Measurements from ENCODE around the gene CCK.

Gene CCK

DNA sequence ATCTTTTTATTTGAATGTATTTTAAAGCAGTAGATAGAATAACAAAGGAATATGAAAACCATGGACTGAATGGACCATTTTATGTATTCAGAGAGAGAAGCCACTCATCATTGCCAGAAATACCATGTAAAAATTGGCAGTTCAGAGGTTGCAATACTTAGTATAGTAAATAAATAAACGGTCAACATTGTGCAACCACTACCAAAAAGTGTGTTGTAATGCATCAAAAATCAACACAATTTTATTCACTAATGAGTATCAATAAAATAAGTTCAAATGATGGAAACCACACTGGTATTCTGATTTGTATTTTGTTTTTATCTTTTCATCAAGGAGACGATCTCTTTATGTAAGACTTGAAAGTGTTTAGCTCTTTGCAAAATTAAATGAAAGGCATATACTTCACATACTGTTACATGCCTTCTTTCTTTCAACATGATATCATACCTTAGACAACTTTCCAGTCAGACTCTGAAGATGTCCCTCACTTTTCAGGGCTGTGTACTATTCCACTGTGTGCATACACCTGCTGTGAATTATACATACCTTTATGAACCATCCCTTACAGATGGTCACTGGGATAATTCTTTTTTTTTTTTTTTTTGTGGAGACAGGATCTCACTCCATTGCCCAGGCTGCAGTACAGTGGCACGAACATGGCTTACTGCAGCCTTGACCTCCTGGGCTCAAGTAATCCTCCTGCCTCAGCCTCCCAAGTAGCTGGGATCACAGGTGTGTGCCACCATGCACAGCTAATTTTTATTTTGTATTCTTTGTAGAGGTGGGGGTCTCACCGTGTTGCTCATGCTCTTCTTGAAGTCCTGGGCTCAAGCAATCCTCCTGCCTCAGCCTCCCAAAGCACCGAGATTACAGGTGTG lies 40.3 kb downstream of the CCK start:
- no peak for DNase-seq (ENCODE audit: low read depth in 2 of 2)

DNA sequence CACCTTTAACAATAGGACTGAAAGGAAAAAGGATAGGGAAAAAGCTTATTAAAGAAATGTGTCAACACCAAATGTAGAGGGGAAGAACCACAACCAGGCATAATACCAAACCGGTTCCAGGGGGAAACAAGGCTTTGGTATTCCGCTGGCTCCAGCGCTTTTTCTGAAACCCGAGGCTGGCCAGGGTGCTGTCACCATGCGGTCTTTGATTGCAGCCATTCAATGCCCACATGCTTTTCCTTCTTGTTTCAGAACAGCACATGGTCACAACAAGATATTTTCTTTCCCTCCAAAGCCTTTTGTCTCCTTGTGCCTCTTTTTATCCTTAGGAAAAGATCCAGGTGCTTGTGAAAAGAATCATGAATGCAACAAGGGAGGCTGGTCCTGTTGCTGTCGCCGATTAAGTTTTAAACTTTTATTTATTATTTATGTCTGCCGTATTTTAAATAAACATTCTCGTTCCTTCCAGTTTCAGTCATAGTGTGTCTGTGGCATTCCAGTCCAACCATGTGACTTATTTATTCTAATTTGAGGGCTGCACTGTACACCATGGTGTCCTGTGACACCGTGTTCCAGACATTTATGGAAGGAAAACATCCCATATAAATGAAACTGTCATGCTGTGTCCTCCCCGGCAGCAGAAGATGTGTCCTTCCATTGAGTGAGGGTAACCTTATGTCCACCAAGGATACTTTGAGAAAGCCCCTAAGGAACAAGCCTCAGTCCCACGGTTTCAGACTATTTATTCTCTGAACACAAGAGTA lies 41.1 kb downstream of the CCK start:
- no peak for DNase-seq (ENCODE audit: low read depth in 2 of 2)

DNA sequence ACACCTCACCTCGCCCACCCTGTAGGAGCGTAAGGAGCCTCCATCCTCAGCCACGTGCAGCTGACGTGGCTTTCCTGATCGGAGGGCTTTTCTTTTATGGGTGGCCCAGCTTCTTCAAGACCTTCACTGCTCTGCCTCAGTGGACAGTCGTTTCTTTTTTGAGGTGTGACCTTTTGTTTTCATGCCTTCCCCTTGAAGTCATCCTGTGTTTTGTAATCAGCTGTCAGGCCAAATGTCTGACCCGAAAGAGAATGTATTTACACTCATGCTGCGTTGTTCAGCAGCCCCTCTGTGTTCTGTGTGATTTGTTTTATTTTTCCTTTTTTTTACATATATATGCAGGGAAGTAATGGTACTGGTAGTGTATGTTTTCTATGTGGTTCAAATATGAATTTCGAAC lies 41.8 kb downstream of the CCK start:
- DNase-seq (ENCODE audit: low read depth in 2 of 2), result no peak

DNA sequence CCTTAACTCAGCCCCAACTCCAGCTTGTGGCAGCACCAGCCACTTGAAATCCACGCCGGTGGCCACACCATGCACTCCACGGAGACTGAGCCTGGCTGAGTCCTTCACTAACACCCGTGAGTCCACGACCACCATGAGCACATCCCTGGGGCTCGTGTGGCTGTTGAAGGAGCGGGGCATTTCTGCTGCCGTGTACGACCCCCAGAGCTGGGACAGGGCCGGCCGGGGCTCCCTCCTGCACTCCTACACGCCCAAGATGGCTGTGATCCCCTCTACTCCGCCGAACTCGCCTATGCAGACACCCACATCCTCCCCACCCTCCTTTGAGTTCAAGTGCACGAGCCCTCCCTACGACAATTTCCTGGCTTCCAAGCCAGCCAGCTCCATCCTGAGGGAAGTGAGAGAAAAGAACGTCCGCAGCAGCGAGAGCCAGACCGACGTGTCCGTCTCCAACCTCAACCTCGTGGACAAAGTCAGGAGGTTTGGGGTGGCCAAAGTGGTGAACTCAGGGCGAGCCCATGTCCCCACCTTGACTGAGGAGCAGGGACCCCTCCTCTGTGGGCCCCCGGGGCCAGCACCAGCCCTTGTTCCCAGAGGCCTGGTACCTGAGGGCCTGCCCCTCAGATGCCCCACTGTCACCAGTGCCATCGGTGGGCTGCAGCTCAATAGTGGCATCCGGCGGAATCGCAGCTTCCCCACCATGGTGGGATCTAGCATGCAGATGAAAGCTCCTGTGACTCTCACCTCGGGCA lies 42.9 kb downstream of the CCK start:
- no peak for DNase-seq (ENCODE audit: low read depth in 2 of 2)

DNA sequence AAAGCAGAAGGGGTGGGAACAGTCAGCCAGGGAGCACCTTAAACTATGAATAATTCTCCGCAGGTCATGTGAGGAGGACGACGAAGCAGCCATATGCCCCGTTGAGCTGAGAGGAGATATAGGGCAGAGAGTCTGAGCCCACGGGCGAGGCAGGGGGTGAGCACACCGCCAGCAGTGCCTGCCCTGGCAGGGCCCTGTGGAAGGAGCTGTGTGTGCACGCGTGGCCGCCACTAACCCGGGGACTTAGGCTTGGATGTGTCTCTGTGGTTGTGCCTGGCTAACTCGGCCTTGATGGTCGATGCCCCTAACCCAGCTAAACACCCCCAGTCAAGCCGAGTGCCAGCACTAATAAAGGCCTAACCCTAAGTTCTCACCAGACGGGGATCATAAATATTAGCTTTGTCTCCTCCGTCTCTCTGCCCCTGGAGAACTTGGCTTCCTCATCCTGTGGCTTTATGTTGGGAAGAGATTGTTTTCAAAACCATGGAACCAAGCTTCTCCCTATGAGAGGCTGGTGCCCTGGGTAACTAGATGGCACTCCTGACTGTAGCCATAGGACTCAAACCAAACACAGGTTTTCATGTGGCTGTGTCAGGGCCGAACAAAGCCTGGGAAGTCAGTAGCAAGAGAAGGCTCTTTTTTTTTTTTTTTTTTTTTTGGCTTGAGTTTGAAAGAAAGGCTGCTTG lies 45.4 kb downstream of the CCK start:
- no peak for DNase-seq (ENCODE audit: low read depth in 2 of 2)

DNA sequence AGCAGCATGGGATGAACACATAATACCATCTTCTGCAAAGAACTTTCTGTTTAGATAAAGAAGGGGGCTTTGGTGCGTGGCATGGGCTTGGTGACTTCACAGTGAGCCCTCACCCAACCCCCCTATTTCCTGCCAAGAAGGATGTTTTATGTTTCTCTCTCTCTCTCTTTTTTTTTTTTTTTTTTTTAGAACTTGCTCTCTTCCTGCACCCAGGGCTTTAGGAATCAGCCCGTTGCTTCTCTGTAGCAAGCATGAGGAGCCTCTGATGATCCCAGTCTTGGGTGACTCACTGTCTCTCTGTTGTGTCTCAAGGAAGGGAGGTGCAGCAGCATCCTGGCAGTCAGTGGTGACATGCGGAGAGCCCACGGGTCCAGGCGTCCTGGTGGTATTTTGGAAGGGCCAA lies 49.1 kb downstream of the CCK start:
- DNase-seq (ENCODE audit: low read depth in 2 of 2), result no peak

DNA sequence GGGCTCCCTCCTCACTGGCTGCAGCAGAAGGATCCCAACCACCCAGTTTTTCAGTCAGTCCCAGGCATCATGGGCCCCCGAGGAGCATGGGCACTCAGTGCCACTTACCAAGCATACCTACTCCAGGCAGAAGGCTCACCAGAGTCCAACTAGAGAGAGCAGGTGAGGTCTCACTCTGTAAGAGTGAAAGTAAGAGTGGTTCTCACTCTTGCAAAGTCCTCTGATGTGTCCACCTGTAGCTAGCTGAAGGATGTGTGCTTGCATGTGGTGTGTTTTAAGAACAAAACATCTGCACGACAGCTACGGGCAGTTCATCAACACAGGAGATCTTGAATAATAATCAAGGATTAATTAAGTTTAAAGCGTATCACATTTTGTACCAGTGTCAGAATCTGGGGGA lies 49.7 kb downstream of the CCK start:
- DNase-seq (ENCODE audit: low read depth in 2 of 2), result no peak

DNA sequence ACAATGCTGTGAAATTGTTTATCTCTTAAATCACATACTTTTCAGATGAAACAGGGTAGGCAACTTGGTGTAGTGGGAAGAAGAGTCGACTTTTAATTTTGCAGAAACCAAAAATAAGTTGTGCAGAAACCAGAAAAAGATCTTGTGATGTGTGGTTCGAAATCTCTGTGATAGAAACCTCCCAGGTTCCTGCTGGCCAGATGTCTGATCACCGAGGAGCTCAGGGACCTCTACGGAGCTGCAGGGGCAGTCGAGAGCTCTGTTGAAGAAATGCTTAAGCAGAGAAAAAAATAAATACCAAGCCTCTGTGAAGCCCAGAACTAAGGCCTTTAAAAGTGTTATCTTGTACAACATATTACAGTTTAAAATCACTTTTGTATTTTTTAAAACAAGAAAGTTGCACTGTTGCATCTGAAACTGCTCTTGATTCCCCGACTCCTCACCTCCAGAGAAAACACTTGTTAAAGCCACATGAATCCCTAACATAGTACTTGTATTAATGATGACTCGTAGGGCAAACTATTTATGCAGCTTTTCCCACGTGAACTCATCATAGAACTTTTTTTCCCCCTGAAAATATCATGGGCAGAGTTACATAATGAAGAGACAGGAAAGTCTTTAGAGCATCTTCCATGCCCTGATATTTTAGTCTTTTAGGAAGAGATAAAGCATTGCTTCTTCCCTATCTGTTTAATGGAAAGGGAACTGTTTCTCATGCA lies 51.3 kb downstream of the CCK start:
- no peak for DNase-seq (ENCODE audit: low read depth in 2 of 2)

DNA sequence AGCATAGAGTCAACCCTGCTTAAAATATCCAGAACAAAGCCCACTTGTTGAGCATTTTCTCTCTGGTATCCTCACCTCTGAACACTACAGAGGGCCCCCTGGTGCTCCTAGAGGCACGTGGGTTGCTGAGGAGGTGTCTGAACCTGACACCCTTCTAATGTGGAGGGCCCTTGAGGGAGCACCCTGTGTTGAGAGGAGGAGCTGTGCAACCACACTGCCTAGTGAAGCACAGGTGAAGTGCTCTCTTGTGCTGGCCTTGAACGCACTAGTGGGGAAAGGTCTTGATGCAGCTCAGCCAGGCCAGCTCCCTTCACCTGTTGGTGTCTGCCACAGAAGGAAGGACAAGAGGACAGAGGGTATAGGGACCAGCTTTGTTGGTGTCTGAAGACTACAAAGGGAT lies 51.9 kb downstream of the CCK start:
- DNase-seq (ENCODE audit: low read depth in 2 of 2), result no peak

DNA sequence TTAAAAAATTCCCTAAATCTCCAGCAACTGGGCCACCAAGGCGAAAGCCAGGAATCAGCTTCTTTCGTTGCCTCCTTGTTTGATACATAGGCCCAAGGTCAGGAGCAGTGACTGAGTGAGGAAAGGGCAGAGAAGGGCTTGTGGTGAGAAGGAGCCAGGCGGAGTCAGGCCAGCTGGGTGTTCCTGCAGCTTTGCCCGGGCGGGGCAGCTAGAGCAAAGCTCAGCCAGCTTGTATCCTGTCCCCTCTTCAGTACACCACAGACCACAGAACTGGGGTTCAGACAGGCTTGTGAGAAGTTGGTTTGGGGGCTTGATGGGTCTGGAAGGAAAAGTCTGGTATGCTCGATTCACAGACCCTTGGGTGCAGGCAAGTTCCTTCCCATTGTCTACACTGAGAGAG lies 52.6 kb downstream of the CCK start:
- no peak for DNase-seq (ENCODE audit: low read depth in 2 of 2)

DNA sequence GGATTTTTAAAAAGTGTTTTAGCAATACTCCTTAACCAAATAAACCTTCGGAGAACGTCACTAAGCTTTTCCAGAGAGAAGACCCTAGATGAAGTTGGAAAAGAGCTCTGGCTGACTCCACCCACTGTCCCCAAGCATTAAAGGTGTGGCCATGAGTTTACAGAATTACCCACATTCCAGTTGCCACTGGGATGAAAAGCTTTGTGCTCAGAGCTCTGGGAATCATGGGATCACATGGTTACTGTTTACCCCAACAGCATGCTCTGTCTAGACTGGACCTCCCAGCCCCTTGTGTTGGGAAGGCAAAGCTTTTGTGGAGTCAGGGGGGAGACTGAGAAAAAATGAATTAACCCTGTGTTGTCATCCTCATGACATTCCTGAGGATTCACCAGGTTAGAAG lies 55.3 kb downstream of the CCK start:
- no peak for DNase-seq (ENCODE audit: low read depth in 2 of 2)

DNA sequence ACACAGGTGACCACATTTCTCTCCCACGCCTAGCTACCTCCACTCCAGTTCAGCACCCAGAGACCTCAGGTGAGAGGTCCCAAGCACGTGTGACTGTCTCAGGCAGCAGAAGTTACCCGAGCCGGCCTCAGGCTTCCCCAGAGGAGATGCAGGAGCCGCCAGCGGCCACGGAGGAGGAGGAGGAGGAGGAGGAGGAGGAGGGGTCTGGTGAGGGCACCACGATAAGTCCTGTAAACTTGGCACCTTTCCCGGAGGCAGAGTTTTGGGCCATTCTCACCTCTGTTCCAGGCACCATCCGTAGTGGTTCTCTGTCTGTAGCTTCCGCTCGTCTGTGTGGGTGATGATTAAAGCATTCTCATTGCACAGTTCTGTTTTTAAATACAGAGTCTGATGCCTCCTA lies 56.1 kb downstream of the CCK start:
- no peak for DNase-seq (ENCODE audit: low read depth in 2 of 2)

Data from stimulated activated CD8-positive, alpha-beta memory T cell treated with anti-CD3 and anti-CD28 coated beads, Interleukin-2, amount 100 ng/mL, for 1 hour (primary cell).